CD4-positive, alpha-beta T cell (primary cell): Measurements from ENCODE around the gene PIGU. TPM values are rescaled to one million over a fixed set of nuclear protein-coding genes. Genes with fewer than 3 reads are reported as not detected.

Source experiments
- ATAC-seq: fragments of 200-7000 bp; cut with Tn5 transposase; one replicate; pipeline ENCODE4 v1.10.0; 2022; ENCODE audit warnings: mild to moderate bottlenecking; ENCODE audit not compliant: poor library complexity
- CTCF ChIA-PET: fragments of 350-600 bp; sonication (Branson Sonifier 250); formaldehyde crosslinking; loops from one replicate; lab custom pipeline; 2021; ENCODE audit warnings: antibody characterized with exemption, inconsistent platforms; lab: Charles Lee
- POLR2A ChIA-PET: fragments of 350-600 bp; sonication (Branson Sonifier 250); formaldehyde crosslinking; loops from one replicate; lab custom pipeline; 2021; ENCODE audit warnings: antibody characterized with exemption, inconsistent platforms; lab: Charles Lee
- DNase-seq, 14 experiments: peaks; one replicate each; pipeline ENCODE4 v3.0.0-alpha.2; 2013 to 2020; ENCODE audit warnings: mixed read lengths in 2 of 14
- H3K27ac ChIP-seq, 2 donors: one replicate each; pipeline versions ENCODE4 v1.5.1 to v1.7.0; 2013; ENCODE audit warnings: low read length in 2 of 2, low read depth in 1 of 2, mild to moderate bottlenecking in 1 of 2
- H3K27me3 ChIP-seq, 2 experiments: 1 replicate in 1 of 2; 2 replicates in 1 of 2; pipeline versions ENCODE4 v1.6.1 to v1.7.0; 2013; ENCODE audit warnings: low read length in 2 of 2, control low read depth in 1 of 2, mild to moderate bottlenecking in 1 of 2, moderate library complexity in 1 of 2; ENCODE audit not compliant: insufficient read depth in 2 of 2, control insufficient read depth in 1 of 2
- H3K36me3 ChIP-seq: one replicate; pipeline ENCODE4 v1.6.1; 2013; ENCODE audit warnings: low read length, control low read depth; ENCODE audit not compliant: insufficient read depth
- H3K4me1 ChIP-seq: one replicate; pipeline ENCODE4 v1.6.1; 2013; ENCODE audit warnings: low read length, control low read depth; ENCODE audit not compliant: insufficient read depth
- H3K4me3 ChIP-seq: one replicate; pipeline ENCODE4 v1.5.1; 2013; ENCODE audit warnings: mild to moderate bottlenecking, low read length, moderate library complexity
- H3K9me3 ChIP-seq, 2 experiments: 1 replicate in 1 of 2; 2 replicates in 1 of 2; pipeline versions ENCODE4 v1.6.1 to v1.7.0; 2013; ENCODE audit warnings: low read length in 2 of 2, mild to moderate bottlenecking in 2 of 2, control low read depth in 1 of 2, moderate library complexity in 1 of 2; ENCODE audit not compliant: control insufficient read depth in 1 of 2, insufficient read depth in 1 of 2
- H3K27ac Mint-ChIP-seq: one replicate; pipeline ENCODE4 v1.8.0; 2020; ENCODE audit warnings: mixed read lengths
- H3K27me3 Mint-ChIP-seq: one replicate; pipeline ENCODE4 v1.8.0; 2021; ENCODE audit warnings: mixed read lengths
- H3K36me3 Mint-ChIP-seq: one replicate; pipeline ENCODE4 v1.8.0; 2021; ENCODE audit warnings: low read depth, mixed read lengths
- H3K4me1 Mint-ChIP-seq: one replicate; pipeline ENCODE4 v1.8.0; 2021; ENCODE audit warnings: low read depth, mixed read lengths
- H3K4me3 Mint-ChIP-seq: one replicate; pipeline ENCODE4 v1.8.0; 2020; ENCODE audit warnings: mild to moderate bottlenecking, mixed read lengths
- H3K9me3 Mint-ChIP-seq: one replicate; pipeline ENCODE4 v1.8.0; 2020; ENCODE audit warnings: mixed read lengths
- intact Hi-C, 2 experiments: fragments of 100-400 bp; cut with DNase I in 1 of 2; cut with micrococcal nuclease in 1 of 2; formaldehyde crosslinking; loops; one replicate each; pipeline versions ENCODE4 v1.15.1 to v1.9.0; 2023 to 2025; cut with DNase I, micrococcal nuclease
- total RNA-seq, 174 experiments: library from RNA in 2 of 174; stranded (reverse) in 2 of 174; gene quantifications; one replicate each; pipeline ENCODE4 v1.2.3 and lab custom pipeline; 2021 to 2026
- TF ChIP-seq, protein P1 (sequence below): fragments of 200-600 bp; IDR thresholded peaks from one replicate; pipeline ENCODE4 v1.8.0; 2022; ENCODE audit warnings: antibody characterized with exemption, mild to moderate bottlenecking

Gene PIGU
- total RNA-seq, 2 experiments from 2014 or later = 4.6 to 5.5 TPM

DNA sequence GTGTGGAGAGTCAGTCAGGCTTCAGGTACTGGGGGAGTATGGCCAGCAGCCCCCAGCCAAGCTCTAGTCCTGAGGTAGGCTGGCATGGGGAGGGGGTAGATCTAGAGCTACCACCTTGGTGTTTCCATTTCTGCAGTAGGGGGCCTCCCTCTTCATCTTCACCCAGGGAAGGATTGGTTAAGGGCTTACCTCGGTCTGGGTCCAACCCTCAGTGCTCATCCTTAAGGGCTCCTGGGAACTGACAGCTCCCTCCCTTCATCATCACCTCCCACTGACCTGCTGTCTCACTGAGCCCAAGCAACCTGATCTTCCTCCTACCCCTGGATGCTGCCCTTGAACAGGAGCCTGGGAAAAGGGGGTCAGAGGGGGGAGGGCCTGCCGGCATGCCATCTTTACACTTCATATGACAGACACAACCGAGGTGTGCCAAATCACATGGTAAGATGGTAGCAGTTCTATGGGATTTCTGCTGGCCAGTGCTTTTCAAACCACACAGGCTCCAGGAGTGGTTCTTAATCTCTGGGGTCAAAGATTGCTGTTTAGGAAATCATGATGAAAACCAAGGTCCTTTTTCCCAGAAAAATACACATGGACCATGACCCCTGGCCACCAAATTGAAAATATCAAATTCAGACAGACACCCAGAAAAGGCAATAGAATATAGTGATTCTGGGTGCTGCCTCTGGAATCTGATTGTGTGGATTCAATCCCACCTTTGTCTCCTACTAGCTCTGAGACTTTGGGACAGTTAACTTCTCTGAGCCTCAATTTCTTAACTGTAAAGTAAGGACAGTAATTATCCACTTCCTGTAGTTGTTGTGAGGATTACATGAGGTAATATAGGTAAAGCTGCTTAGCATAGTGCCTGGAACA, 30.3 kb upstream of the PIGU start:
- H3K36me3 Mint-ChIP-seq = peaks cover 27% of the 10 kb centered on the region
- TF ChIP-seq, protein P1, sequence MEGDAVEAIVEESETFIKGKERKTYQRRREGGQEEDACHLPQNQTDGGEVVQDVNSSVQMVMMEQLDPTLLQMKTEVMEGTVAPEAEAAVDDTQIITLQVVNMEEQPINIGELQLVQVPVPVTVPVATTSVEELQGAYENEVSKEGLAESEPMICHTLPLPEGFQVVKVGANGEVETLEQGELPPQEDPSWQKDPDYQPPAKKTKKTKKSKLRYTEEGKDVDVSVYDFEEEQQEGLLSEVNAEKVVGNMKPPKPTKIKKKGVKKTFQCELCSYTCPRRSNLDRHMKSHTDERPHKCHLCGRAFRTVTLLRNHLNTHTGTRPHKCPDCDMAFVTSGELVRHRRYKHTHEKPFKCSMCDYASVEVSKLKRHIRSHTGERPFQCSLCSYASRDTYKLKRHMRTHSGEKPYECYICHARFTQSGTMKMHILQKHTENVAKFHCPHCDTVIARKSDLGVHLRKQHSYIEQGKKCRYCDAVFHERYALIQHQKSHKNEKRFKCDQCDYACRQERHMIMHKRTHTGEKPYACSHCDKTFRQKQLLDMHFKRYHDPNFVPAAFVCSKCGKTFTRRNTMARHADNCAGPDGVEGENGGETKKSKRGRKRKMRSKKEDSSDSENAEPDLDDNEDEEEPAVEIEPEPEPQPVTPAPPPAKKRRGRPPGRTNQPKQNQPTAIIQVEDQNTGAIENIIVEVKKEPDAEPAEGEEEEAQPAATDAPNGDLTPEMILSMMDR = no peak
- intact Hi-C loops = loop anchor here (2.0 to 10.0 kb wide), 4 partner anchors 150 to 592 kb away; partner anchors contain the start of genes AHCY (in 1 of the 2), DYNLRB1 (in 1 of the 2), EIF2S2 (in 1 of the 2) and MAP1LC3A (in 1 of the 2)
- no peak overlapping the region for H3K4me3 ChIP-seq
- no peaks in the 10 kb centered on the region for H3K9me3 ChIP-seq
- peaks cover 44% of the 10 kb centered on the region for H3K4me1 ChIP-seq
- H3K36me3 ChIP-seq = no peaks in the 10 kb centered on the region
- no peaks in the 10 kb centered on the region for H3K27me3 ChIP-seq
- H3K27me3 Mint-ChIP-seq = peaks cover 8% of the 10 kb centered on the region
- H3K4me1 Mint-ChIP-seq = peaks cover 49% of the 10 kb centered on the region
- DNase-seq = no peak
- no peak for ATAC-seq
- H3K27ac Mint-ChIP-seq = peak overlapping the region; percentile 94
- ChIA-PET POLR2A (interaction anchor here (0.7 to 1.1 kb wide), 3 partner anchors 30 to 190 kb away, joined by 3 to 4 read pairs (median 3); partner anchors contain the start of genes DYNLRB1 and PIGU), CTCF (interaction anchor here (0.9 kb wide), 1 partner anchor 191 kb away, joined by 3 read pairs; the partner anchor contains the start of gene DYNLRB1)
- H3K27ac ChIP-seq = no peak overlapping the region
- peak overlapping the region; percentile 97 for H3K4me3 Mint-ChIP-seq
- no peaks in the 10 kb centered on the region for H3K9me3 Mint-ChIP-seq

DNA sequence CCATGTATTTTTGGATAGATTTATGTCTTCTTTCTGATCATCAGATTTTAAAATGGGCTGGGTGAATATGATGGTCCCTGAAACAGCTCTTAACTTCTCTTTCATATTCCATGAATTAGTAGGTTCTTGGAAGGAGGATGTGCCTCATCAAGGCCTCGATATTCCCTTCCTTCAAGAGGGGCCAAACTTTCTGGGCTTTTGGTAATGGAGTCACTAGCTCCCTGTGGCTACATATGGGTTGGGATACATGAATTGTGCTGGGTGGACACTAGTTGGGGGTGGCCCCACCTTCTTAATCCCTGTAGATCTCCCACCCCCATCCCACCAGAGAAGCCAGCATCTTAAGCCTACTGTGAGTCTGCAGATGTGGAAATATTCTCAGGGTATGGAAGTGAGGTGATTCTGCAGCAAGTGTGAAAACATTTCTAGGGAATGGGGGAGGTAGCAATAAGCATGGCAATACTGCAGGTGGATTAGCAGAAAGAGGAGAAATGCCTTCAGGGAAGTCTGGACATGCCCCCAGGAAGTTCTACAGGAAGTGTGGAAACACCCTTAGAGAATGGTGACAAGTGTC, 29.5 kb upstream of the PIGU start:
- DNase-seq (no peak), ATAC-seq (no peak)
- H3K4me3 Mint-ChIP-seq = peak overlapping the region; percentile 97
- H3K27me3 Mint-ChIP-seq = peaks cover 13% of the 10 kb centered on the region
- no peaks in the 10 kb centered on the region for H3K9me3 ChIP-seq
- H3K4me1 ChIP-seq = peaks cover 44% of the 10 kb centered on the region
- CTCF ChIA-PET = interaction anchor here (1.3 kb wide), 1 partner anchor 169 kb away, joined by 3 read pairs; no protein-coding TSS in a partner anchor
- no peak overlapping the region for H3K4me3 ChIP-seq
- intact Hi-C loops = loop anchor here (2.0 to 10.0 kb wide), 4 partner anchors 149 to 592 kb away; partner anchors contain the start of genes AHCY (in 1 of the 2), DYNLRB1 (in 1 of the 2), EIF2S2 (in 1 of the 2) and MAP1LC3A (in 1 of the 2)
- H3K9me3 Mint-ChIP-seq = no peaks in the 10 kb centered on the region
- TF ChIP-seq, protein P1 = no peak
- H3K27ac ChIP-seq = no peak overlapping the region
- H3K4me1 Mint-ChIP-seq = peaks cover 49% of the 10 kb centered on the region
- no peaks in the 10 kb centered on the region for H3K36me3 ChIP-seq
- H3K27me3 ChIP-seq = no peaks in the 10 kb centered on the region
- H3K27ac Mint-ChIP-seq = peak overlapping the region; percentile 94
- peaks cover 27% of the 10 kb centered on the region for H3K36me3 Mint-ChIP-seq
- POLR2A ChIA-PET = no interaction called here
